HG02885 (cell line): Measurements from ENCODE around the gene LDB2.

ENCODE experiments used
- ATAC-seq: cut with Tn5 transposase; IDR thresholded peaks from one replicate; pipeline ENCODE4 v1.9.1; 2021; ENCODE audit warnings: mild to moderate bottlenecking; ENCODE audit not compliant: unreplicated experiment, poor library complexity

The LDB2 gene

DNA sequence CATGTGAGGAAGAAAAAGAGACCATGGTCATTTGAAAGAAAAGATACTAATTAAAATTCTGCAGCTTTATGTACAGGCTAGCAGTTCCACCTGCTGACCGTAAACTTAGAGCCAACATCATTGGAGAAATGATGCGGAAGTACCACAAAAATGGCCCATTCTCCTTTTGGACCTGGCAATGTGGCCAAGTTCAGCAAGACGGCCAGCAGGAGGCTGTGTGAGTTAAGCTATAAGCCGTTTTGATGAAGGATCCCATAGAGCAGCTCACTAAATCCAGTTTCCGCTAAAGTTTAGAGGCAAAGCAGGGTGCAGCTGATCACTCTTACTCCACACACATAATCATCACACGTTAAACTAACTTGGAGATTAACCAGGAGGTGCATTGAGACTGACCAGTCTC lies 133.8 kb downstream of the LDB2 start:
- ATAC-seq: no peak

DNA sequence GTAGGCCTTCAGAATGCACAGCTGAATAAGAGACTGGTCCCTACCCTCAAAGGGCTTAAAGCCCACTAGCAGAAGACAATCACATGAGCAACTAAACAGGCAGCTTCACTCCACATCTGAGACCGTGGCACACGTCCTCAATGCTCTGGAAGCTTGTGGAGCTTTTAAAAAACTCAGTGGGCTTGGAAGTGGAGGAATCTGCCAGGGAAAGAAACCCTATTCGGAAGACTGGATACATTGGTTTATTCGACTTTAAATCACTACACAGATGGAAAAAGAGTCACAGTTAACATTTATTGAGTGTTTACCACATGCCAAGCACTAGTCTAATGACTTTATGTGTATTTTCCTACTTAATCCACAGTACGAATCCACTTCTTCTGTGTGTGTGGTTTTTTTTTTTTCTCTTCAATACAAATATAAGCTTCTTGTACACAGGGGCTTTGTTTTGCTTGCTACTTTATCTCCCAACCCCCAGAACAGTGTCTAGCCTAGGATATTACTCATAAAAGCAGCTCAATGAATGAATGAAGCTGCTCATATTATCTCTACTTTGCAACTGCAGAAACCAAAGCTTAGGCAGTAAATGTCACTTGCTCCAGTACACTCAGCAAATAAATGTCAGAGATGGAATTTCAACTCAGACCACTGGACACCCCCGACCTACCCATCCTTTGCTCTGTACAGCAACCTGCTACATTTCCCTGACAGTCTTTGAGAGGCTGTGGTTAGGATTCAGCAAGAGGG lies 137.7 kb downstream of the LDB2 start:
- ATAC-seq: no peak

DNA sequence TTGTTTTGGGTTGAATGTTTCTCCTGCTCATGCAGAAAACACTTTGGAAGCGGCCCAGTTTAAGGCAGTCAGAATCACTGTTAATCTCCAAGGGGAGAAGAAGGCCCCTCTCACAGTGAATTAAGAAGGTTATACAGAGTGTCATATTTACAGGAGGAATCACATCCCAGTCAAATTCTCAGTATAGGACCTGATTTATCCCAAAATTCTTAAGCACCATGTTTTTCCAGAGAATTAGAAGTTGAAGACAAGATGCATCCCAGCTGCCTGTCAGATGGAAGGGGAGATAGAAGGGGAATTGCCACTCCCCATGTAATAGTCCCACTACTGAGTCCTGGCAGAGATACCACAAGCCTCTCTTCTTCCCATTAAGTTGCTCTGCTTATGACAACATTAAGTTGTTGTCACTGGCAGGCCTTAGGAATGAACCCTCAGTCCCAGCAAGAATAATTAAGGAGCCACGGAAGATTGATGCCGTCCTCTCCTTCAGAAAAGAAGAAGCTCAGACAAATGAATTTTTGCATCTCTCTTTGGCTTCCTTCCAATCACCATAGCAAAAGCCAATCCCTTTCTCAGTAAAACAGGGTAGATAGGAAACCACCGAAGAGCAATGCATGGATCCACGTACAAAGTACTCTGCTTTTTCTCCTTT lies 138.4 kb downstream of the LDB2 start:
- no peak for ATAC-seq

DNA sequence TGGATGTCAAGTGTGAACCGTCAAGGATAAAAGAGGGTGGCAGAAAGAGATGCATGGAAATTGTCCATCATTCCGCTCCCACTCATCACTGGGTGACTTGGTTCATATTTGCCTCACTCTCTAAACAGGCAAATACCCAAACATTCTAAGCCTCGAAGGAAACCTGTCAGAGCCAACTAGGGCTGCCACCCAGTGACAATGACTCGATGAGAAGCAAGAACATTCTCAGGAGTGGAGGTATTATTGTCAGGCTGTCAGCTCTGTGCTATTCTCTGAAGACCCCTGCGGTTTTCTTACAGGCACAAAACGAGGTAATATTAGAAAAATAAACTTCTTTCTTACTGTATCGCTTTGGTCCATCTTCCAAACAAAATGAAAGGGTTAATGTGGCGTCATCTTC lies 139.6 kb downstream of the LDB2 start:
- no peak for ATAC-seq

DNA sequence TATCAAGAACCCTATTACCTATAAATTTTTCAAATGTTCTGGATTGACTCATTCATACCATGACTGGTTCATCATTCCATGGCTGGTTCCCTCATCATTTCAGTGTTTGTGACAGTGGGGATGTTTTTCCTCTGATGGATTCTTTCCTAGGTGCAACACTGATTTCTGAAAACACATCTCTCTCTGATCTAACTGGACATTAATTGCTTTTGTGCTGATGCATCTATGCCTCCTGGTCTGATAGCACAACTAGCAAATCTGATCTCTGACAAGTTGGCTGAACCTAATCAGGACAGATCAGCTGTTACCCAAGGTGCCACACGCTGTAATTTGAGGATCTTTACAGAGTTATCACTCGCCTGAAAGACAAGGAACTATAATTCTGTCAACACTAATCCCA lies 140.2 kb downstream of the LDB2 start:
- ATAC-seq: no peak

DNA sequence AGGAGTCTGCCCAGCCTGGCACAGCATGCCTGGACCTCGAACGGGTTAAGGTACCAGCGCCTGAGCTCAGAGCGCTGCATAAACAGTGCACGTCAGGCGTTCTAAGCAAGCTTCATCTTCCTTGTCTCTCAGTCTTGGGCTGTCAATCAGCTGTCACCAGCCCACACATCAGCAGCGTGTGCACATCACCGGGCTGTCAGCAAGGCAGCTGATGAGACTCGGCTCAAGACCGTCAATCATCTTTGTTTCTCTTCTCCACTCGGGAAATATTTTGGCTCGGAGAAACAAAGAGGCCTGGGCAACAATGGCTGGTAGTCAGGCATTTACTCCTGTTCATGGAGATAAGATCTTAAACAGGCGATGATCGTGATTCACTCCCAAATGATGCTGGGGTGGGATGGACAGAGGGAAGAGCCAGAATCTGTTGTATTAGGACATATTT lies 141.3 kb downstream of the LDB2 start:
- ATAC-seq: no peak

DNA sequence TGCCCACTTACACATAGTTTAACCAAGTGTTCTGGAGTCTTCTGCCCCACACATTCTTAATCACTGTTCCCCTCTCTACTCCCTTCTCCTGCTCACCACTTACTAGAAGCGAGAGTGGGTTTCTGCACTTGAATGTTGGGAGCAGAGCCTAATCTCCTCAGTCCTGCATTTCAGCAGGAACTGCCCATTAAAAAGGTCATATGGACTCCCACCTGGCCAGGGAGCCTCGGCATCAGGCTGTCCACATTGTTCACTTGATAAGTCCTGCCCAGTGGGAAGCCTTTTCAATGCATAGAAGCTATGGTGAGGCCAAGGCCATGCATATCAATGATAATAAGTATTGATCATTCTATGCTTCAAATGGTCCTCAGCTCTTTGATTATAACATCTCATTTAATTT lies 144.3 kb downstream of the LDB2 start:
- no peak for ATAC-seq

DNA sequence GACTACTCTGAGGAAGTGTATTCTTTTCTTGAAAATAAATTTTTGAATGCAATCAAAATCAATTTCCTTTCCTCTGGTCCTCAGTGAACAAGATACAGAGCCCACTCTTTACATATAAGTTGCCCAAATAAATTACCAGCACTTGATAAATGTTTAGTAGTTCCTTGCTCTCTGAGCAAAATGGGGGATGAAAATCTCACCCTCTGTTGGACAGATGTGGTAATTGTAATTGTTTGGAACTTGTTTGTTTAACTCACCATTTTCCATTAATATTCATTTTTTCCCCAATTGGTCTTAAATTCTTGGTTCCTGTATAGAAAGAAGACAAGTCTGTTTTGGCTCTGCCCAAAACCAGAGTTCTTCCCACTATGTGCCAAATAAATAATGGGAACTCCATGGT lies 146.3 kb downstream of the LDB2 start:
- no peak for ATAC-seq

DNA sequence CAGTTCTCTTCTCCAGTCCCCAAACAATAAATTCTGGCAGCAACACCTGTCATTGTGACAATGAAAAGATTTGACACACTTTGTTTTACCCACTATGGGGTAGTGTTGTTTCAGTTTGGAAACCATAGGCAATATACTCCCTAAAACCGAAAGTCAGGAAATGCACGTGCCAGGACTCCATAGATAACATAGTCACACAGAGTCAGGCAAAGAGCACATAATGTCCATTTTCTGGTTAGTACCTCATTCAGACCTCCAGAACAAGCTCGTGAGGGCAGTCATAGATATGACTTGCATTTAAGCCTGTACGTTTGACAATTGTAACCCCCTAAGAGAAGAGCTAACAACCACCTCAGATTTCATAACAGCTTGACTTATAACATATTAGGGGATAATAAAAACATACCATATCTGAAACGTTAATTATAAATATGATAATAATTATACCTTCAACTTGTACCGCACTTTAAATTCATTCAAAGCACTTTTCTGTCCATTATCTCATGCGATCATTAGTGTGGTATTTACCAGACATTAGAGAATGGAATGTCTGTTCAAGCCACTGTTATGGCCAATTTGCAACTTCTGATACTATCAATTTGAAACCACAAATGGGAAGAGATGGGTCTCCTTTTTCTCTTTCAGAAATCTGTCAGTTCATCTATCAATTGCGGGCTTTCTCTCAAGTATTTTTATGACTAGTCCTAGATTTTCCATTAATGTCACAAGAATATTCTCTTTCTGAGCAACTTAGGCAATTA lies 147.4 kb downstream of the LDB2 start:
- no peak for ATAC-seq

DNA sequence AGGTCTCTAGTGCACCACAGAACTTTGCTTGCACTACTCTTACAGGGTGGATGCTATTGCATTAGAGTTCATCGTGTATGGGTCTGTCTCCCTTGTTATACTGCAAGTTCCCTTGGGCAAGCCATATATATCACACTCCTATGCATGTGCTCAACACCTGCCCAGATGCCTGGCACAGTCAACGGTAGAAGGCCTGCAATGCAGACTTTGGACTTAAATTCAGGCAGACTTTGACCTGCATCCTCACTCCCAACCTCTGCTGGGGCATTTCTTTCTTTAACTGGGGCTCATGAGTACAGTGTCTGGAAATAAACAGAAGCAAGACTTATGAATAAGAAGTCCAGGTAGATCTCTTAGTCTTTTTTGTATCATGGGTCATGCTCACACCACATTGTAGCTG lies 148.2 kb downstream of the LDB2 start:
- no peak for ATAC-seq

DNA sequence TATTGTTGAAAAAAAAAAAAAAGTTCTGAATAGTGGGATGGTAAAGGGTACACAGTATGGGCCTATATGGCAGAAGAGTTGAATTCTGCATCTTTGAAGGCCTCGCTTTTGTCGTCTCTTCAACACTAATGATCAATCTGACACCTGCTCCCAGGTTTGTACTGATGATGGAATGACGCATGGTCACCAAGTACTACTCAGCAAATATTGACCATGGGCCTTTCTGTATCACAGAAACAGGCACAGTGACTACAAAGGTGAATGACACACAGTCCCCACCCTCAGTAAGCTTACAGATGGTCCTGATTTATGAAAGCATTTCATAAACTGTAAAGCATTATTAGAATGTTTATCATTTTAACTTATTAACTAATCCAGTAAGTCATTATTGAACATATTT lies 152.6 kb downstream of the LDB2 start:
- no peak for ATAC-seq

DNA sequence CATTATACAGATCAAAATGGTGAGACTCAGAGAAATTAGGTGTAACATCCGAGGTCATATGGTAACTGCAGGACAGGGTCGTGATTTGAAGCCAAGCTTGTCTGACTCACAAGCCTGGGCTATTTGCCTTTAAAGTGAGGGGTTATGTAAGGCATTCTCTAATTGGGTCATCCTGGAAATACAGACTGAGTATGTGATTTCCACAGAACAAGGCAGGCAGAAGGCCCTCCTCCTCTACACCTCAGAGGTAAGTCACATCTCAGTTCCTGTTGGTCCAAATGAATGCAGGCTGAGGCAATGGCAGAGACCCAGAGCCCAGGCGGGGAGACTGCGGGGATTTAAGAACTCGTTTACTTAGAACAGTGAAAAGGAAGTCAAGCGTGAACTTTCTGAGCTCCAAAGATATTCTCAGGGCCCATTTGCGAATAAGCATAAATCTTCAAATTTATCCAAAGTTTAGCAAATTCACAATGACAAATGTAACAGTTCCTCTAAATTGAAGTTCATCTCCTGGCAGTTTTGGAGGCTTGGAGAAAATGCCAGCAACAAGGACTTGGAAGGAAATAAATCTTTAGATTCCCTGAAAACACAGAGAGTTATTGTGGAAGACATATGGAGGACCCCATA lies 153.3 kb downstream of the LDB2 start:
- no peak for ATAC-seq

DNA sequence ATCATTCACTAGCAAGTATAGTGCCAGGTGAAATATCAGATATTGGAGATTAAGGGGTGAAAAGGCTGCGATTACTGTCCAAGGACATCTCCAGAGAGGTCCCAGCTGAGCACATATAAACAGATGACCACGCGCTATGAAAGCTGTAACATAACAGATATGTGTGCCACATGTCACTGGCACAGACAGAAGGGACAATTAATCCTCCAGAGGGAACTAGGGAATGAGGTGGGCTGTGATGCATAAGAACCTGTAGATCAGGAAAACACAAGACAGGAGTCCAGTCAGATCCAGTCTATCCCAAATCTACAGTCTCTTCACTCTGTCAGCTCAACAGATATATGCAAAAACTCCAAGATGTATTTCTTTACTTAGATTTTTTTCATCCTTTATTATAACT lies 157.2 kb downstream of the LDB2 start:
- ATAC-seq: no peak

DNA sequence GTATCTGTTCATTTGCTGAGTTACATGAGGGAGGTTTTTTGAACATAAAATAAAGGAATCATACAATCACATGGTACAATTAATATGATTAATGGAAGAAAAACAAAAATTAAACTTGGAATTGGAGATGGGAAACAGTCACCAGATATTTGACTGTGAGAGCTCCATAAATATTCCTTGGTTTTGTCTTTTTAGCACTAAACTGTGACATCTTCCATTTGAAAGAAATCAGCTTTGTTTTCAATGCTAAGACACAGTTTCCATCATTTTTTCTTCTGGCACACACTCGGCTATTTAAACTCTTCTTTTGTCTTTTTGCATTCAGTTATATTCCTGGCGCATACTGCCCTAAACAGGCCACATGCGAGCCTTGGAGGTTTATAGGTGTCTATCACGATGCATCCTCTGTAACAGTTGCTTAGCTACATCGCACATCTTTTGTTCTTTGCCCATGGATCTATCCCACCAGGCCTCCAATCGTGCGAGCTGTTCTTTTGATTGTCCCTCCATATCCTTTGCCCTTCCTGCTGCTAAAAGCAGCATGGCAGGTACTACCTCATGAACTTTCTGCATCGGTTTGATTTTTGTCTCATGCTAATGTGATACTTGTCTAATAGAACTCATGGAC lies 158.3 kb downstream of the LDB2 start:
- ATAC-seq: no peak

DNA sequence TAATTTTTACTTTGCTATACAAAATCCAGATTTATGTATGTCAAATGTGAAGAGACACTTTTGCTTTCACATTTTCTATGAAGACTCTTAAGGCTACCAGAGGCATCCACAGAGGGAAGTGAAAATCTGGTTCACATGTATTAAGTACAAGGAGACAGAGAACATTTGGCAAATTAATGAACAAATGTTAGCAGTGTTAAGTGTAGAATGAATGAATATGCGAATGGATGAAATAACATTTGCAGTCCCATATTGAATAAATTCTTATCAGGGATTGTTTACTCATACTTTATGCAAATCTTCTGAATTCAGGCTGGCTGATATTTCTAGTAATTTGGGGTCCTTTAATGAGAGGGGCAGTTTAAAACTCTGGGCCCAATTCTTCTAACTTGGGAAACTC lies 159.9 kb downstream of the LDB2 start:
- no peak for ATAC-seq

DNA sequence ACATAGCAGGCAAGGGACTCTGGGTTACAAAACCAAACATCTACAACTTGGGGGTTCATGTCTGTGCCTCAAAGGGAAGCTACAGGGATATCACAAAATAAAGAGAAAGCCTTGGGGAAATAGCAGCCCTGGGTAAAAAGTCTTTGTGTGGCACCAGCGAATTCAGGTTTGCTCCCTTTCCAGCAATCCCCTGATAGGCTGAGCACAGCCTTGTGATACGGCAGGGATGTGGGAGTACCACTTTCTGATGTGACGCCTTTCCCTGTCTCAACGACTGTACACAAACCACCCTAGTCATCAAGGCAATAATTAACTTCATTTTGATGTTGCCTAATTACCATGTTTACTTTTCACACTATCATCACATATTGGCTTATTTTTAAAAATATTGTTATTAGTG lies 164.9 kb downstream of the LDB2 start:
- no peak for ATAC-seq

DNA sequence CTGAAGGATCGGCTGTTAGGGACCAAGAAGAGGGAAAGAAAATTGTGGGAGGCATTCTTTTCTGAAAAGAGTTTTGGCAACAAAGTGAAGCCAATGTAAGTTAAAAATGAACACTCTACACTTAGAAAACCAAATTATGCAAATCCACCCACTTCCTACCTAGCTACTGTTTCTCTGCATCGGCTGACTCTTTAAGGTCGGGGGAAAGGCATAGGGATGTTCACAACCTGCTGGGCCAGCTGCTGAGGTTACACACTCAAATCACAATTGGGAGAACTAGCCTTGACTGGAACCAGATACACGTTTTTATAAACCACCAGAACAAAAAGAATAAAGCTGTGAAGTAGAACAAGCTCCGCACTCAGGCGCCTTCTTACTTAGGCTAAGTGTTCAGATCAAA lies 165.7 kb downstream of the LDB2 start:
- no peak for ATAC-seq

DNA sequence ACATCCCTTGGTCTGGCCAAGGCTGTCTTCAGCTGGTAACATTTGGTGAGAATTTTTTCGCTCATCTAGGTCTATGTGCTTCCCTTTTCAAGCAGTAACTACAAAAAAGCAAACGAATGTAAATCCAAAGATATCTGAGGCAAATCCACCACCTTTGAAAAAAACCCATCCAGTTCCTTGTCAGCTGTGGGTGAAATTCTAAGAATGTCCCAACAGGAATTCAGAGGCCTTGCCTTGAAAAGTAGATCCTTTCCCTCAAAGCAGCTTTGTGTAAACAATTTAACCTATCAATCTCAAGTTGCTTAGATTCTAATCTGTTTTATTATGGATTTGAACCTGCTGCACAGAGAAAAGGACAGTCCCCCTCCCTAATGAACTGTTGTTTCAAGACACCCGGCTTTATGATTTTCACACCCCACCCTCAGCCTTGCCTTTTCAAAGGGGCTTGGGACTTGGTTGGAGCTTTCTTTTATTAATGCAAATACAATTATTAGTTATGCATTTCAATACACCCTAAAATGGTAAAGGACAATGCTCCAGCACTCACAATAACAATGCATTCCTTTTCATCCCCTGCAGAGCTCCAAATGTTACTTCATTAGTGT lies 166.6 kb downstream of the LDB2 start:
- ATAC-seq: no peak

DNA sequence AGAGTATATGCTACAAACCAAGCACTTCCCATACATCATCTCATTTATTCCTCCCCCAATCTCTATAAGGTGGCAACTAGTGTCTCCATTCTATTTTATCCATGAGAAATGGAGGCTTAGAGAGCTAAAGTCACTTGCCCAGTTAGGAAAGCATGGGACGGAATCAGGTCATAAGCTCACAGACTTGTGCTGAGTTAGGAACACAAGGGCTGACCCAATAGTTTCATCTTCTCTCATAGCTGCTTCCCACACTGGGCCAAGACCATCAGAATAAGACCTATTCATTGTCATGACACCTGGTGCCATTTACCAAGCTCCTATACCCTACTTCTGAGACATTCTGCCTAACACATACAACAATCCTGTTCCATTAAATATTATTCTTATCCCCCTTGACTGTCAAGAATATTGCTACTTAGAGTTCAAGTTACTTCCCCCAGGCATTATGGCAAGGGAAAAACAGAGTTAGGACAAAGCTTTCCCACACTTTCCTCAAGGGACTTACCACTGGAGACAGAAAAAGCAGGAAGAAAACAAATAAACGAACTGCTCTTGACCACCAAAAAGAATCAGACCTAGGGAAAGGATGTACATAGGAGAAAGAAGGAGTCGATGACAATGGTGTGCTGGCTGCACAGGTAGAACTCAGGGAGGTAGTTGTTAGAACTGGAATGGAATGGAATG lies 167.8 kb downstream of the LDB2 start:
- ATAC-seq: no peak

DNA sequence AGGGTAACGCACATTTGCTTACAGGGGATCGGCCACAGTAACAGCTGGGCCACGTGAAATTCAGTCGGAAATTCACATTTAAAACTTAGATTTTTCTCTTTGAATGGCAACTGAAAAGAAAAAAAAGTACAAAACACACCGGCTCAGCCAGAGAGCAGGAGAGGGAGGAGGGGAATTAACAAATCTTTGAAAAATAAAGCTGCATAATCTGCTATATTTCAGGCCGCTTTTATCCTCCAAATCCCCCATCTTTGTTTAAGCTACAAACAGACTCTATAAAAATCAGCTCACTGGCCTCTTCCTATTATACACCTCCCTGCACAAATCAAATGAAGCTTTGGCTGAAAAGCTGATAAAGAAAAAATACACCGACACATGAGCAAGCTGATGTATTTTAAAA lies 169.1 kb downstream of the LDB2 start:
- ATAC-seq: no peak
